K562 (cell line): ENCODE measurements around the gene SC5D.

Source experiments
- ATF6 ChIP-seq: sonication (generic); formaldehyde crosslinking; IDR thresholded peaks from 2 replicates; pipeline ENCODE4 v1.4.0; 2020; ENCODE audit warnings: mild to moderate bottlenecking, missing genetic modification reagents
- POLR2AphosphoS5 ChIP-seq: IDR thresholded peaks from 2 replicates; pipeline ENCODE4 v1.6.1; 2011; ENCODE audit warnings: mild to moderate bottlenecking, low read depth, low read length, moderate library complexity; ENCODE audit not compliant: control insufficient read depth, insufficient read depth

GRCh38 chr11:121291319-121291718, 1.3 kb upstream of the SC5D start:
- TF ChIP-seq ATF6 (CRISPR knock-in tag) = no peak
- no peak for TF ChIP-seq POLR2AphosphoS5
